Measurements from ENCODE around the gene RB1.

RB1 gene

DNA sequence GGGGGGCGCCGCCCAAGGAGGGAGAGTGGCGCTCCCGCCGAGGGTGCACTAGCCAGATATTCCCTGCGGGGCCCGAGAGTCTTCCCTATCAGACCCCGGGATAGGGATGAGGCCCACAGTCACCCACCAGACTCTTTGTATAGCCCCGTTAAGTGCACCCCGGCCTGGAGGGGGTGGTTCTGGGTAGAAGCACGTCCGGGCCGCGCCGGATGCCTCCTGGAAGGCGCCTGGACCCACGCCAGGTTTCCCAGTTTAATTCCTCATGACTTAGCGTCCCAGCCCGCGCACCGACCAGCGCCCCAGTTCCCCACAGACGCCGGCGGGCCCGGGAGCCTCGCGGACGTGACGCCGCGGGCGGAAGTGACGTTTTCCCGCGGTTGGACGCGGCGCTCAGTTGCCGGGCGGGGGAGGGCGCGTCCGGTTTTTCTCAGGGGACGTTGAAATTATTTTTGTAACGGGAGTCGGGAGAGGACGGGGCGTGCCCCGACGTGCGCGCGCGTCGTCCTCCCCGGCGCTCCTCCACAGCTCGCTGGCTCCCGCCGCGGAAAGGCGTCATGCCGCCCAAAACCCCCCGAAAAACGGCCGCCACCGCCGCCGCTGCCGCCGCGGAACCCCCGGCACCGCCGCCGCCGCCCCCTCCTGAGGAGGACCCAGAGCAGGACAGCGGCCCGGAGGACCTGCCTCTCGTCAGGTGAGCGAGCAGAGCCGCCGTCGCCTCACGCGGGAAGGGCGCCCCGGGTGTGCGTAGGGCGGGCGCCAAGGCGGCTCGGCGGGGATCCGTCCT is at the start of gene RB1:
Gene RB1 (plus strand): TSS at position 393 of the 784 bp plus-strand sequence. CDS start 162 bp downstream, at position 555.
- no peak for FAIRE-seq

- FAIRE-seq, result no peak
Measured at GRCh38 chr13:48253849-48254248, 49.7 kb upstream of the RB1 start.

GRCh38 chr13:48255090-48255489 is 48.5 kb upstream of the RB1 start:
- no peak for FAIRE-seq

DNA sequence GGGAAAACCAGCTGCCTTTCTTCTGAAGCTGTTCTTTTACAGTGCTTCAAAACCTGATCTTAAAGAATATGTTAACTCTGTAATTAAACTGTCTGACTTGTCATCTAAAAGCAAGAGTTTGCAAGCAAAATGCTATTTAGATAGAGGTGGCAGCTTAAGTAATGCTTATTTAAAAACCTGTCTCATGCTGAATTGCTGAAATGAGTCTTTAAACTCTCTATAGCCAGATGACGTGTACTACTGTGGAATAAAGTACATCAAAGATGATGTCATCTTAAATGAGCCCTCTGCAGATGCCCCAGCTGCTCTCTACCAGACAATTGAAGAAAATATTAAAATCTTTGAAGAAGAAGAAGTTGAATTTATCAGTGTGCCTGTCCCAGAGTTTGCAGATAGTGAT is 47.6 kb upstream of the RB1 start:
- no peak for FAIRE-seq

- FAIRE-seq, result no peak
Measured at GRCh38 chr13:48258002-48258401, 45.5 kb upstream of the RB1 start.

DNA sequence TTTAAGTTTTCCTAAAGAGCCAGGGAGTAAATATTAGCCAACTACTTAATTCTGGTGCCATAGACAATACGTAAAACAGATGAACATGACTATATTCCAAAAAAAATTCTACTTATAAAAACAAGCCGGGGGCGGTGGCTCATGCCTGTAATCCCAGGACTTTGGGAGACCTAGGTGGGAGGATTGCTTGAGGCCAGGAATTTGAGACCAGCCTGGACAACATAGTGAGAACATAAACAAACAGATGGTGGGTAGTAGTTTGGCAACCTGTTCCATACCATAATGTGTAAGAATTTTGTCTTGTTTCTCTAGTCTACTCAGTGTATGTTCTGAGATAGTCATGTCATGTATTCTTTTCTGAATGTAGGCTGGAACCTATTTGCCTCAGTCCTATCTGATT is 45.1 kb upstream of the RB1 start:
- no peak for FAIRE-seq

DNA sequence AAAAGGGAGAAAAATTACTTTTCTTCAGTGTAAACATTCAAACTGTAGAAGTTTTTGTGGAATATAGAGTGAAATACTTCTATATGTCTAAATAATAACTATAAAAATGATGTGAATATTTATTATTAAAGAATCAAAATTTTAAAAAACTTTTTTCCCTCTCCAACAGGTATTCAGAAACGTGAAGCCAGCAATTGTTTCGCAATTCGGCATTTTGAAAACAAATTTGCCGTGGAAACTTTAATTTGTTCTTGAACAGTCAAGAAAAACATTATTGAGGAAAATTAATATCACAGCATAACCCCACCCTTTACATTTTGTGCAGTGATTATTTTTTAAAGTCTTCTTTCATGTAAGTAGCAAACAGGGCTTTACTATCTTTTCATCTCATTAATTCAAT is 42.6 kb upstream of the RB1 start:
- FAIRE-seq, result no peak

GRCh38 chr13:48263196-48263595 is 40.4 kb upstream of the RB1 start:
- FAIRE-seq, result no peak

- no peak for FAIRE-seq
Measured at GRCh38 chr13:48264058-48264457, 39.5 kb upstream of the RB1 start.

DNA sequence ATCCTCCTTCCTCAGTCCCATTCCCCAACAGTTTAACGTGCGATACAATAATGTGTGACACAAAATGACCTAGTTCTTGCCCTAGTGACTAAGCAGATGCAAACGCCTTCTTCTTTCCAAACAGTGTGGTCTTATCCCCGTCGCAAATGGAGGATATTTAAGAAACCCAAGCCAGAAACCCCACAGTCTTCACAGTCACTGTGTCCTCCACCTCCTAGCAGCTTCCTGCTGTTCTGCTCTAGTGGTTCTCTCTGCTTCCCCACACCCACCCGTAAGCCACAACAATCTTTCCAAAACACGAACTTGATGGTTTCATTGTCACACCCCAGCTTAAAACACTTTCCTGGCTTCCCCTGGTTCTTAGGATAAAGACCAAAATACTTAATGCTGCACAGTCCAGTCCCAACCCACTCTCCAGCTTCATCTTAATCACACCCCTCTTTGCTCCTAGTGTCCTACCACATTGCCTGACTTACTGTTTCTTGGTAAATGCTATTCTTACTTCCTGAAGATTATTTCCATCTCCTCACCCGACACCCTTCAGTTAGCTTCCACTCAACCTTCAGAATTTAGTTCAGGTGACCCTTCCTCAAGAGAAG is 38.2 kb upstream of the RB1 start:
- FAIRE-seq, result no peak

DNA sequence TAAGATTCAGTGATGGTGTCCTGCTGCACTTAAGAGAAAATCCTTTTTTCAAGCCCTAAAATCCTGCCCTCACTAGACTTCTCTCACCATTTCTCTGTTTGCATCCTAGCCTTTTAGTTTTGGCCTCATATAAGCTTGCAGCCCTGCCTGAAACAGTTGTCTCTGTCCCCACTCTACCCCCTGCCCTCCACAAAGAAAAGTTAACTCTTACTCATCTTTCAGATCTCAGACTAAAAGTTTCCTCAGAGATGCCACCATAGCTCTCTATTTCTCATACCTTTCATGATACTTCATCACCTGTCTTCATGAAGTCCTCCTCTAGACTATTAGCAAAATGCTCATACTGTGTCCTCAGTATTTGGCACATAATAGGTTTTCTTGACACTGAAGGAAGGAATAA is 37.4 kb upstream of the RB1 start:
- no peak for FAIRE-seq

DNA sequence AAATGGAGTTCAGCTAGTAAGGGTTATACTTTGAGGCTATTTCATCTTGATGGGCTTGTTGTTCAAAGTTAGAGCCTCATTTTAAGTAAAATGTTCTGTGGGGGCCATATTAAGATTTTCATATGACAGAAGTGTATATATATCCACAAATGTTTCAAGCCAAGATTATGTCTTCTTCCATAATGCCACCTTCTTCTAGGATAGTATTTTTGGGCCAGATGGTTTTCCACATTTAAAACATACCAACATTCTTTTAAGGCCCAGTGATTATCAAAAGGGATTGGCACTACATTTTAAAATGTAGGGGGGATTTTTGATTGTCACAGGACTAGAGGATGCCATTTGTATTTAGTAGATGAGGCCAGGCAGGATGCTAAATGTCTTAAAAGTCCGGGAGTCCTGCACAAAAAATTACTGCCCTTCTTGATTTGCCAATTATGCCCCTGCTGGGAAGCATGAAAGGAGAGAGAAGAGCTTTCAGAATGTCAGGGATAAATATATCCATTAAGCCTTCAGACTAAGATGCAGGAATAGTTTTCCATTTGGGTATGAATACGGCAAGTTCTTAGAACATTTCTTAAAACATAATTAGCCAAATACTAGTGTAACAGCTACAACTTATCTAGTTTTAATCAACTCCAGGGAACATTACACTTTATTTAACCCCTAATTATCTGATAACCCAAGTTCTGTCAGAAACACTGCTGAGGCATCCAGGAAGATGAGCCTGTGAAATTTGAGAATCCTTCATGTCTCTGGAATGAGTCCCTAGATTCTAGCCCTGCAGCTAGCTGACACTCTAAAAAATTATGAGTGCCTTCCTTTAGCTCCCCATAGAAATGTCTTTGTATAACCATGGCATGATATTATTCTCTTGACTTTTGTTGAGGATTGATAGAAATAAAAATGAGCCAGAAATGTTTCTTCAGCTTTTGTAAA is 36.6 kb upstream of the RB1 start:
- no peak for FAIRE-seq

DNA sequence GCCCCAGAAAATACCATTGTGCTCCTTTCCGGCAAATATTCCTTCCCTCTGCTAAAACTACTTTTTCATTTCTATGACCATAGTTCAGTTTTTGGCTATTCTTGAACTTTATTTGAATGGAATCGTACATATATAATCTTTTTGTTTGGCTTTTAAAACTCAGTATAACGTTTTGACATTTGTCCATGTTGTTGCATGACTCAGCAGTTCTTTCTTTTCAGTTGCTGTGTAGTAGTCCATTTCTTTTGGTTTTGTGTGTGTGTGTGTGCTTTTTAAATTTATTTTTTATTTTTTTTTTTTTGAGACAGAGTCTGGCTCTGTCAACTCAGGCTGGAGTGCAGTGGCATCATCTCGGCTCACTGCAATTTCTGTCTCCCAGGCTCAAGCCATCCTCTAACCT is 35.5 kb upstream of the RB1 start:
- no peak for FAIRE-seq

- no peak for FAIRE-seq
Measured at GRCh38 chr13:48273346-48273745, 30.2 kb upstream of the RB1 start.

DNA sequence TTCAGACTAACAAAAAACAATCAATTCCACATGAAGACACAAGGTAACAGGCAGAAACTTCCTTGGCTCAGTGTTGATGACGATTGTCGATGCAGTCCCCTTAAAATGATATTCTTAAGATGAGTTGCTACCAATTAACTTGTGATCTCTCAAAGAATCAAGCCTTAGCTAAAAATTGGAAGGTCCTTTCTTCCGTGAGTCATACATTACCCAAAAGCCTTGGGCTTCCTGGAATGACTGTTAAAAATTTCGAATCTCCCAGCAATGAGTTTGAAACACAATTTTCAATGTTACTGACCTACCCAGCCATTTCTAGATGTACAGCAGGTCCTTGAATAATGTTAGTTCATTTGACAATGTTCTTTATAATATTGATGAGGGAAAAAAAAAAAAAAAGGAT is 28.0 kb upstream of the RB1 start:
- no peak for FAIRE-seq

DNA sequence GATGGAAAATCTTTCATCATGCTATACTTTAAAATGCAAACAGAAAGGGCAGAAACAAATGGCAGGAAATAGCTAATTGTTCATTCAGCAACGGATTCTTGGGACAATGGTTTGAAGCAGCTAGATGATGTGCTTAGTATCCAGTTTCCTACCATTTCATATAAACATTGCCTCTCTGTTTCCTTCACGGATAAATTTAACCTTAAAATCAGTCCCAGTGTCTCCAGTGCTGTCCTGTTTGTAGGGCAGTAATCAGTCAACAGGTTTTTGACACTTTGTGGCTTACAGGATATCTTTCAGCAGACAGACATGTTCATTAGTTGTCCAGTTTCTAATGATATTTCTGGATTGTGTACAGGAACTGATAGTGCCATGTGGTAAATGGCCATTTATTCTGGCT is 24.7 kb upstream of the RB1 start:
- FAIRE-seq, result no peak

DNA sequence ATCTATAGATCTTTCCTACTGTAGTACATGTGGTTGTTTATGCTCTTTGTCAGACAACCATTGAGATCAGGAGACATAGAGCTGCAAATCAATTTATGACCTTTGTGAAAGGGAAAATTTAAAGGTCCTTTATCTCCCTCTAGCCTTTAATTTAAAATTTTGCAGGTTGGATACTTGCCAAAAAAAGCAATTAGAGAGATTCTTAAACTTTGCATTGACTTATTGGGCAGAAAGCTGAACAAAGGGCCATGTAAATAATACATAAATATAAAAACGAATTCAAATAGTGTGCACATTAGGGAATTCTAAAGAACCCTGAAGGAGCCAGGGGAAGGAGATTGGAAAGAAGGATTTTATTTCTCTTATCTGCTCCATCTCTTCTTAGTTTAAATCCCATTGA is 22.0 kb upstream of the RB1 start:
- no peak for FAIRE-seq

DNA sequence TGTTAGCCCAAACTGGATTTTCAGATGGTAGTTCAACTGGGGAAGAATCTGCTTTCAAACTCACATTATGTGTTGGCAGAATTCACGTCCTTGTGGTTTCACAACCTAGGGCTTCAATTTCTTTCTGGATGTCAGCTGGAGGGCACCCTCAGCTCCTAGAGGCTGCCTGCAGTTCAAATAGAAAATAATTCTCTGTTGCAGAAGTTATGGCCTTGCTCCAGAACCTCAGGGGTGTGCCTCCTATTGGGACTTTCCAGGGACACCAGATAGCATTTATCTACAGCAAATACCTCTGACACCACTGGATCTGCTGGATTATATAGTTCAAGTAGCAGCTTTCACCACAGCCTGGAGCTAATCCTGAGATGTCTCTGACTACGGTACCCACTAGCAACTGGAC is 11.8 kb upstream of the RB1 start:
- FAIRE-seq, result no peak

GRCh38 chr13:48292650-48293049 is 10.9 kb upstream of the RB1 start:
- FAIRE-seq, result no peak

DNA sequence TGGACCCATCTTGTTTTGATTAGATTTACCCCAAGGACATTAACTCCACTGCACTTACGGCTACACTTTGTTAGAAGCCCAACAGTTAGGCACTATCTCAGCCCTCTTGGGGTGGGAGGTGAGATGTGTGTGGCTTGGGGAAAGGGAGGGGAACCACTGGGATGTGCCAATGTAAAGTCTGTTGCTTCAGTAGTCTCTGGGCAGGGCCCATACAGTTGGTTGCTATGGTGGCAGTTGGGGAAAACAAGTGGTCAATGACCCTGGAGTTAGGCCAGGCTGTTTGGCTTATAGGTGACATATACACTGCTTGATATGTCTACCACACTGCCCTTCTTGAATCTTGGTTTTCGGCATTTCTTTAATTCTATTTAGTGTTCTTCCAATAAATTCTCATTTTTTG is 8.9 kb upstream of the RB1 start:
- FAIRE-seq, result no peak

GRCh38 chr13:48295271-48295670 is 8.3 kb upstream of the RB1 start:
- no peak for FAIRE-seq

GRCh38 chr13:48296528-48296927 is 7.0 kb upstream of the RB1 start:
- no peak for FAIRE-seq

GRCh38 chr13:48297131-48297786 is 6.3 kb upstream of the RB1 start:
- FAIRE-seq, result no peak

Measured in A204.1 (cell line).